DND-41 (cell line): ENCODE measurements around the gene RNF152.

Source experiments
- CTCF ChIP-seq: IDR thresholded peaks from 2 replicates; pipeline ENCODE4 v1.5.1; 2012; ENCODE audit warnings: borderline replicate concordance, low read length, moderate library complexity, mild to moderate bottlenecking; ENCODE audit not compliant: poor library complexity, severe bottlenecking; ENCODE audit errors: extremely low read depth
- EZH2 ChIP-seq: IDR thresholded peaks from 3 replicates; pipeline ENCODE4 v1.6.1; 2012; ENCODE audit warnings: borderline replicate concordance, low read depth, mild to moderate bottlenecking, moderate library complexity, low read length, inconsistent platforms; ENCODE audit not compliant: severe bottlenecking

- TF ChIP-seq CTCF, result no peak
- TF ChIP-seq EZH2, result no peak
Measured at GRCh38 chr18:61840324-61840723, 52.5 kb downstream of the RNF152 start.
